Heart left ventricle (tissue), 13 donors: ENCODE results near the gene CCDC148.

Experiments used
- CTCF ChIP-seq, 12 donors: fragments of 200-600 bp; sonication (generic) in 4 of 12; IDR thresholded peaks; one replicate each; pipeline versions ENCODE4 v1.5.0 to v1.8.0; 2018 to 2022; ENCODE audit warnings: antibody characterized with exemption in 12 of 12, mild to moderate bottlenecking in 5 of 12
- POLR2A ChIP-seq, 2 donors: fragments of 450-650 bp; IDR thresholded peaks; one replicate each; pipeline ENCODE4 v1.6.1; 2017; ENCODE audit warnings: antibody characterized with exemption in 2 of 2, mild to moderate bottlenecking in 2 of 2, moderate library complexity in 2 of 2
- donor health status: ischemic (EF 13 %, LVEDD 7.1; RV severe dilation, severe dysfunction).
- donor health status: DM: no; HTN: yes; CAD: no.
- donor health status: DM: no; HTN: no; CAD: no.
- donor health status: ischemic (EF 25% LVEDD 6.9; RV normal size, moderate dysfunction).
- donor health status: ischemic (EF 25% LVEDD 5.7; RV mildly dilated, moderate dysfunction).
- donor health status: ischemic (EF 35%, LVEDD 5.7; RV mildly dilated, moderate dysfunction).
- donor health status: nonischemic (EF 11% LVEDD 7.7; RV severe dilation, severe dysfunction).
- donor health status: DM: yes; HTN: yes; CAD: no.
- donor health status: PGD.
- donor health status: ischemic (EF 29% LVEDD 5.4; RV normal size, mild dysfunction).
- donor health status: nonischemic (EF 23%, LVEDD 6.1; RV moderate dilation, normal function).

- TF ChIP-seq CTCF (IDR thresholded peaks at IDR 0.05), result no peak
- no peak for TF ChIP-seq POLR2A (IDR thresholded peaks at IDR 0.05)
Observed at GRCh38 chr2:158378926-158379325, 77.6 kb downstream of the CCDC148 start.
